Left forelimb (tissue), 1 donor: ENCODE data around the gene KLK5.
"Not testable (repeated sequence)": the region's sequence is repeated elsewhere in the genome, so short reads cannot be mapped to it uniquely, and the experiment has no call there.

Source experiments
- DNase-seq: peaks from one replicate; pipeline ENCODE4 v3.0.0-alpha.2; 2018; ENCODE audit warnings: low spot score

KLK5 gene

GRCh38 chr19:50921426-50922316 is 31.2 kb downstream of the KLK5 start:
- DNase-seq, result no peak

GRCh38 chr19:50916069-50916468 is 36.8 kb downstream of the KLK5 start:
- no peak for DNase-seq

- DNase-seq, result no peak
These were observed 39.8 kb downstream of the KLK5 start for GRCh38 chr19:50912727-50913716.

- no peak for DNase-seq
These were observed 40.7 kb downstream of the KLK5 start for GRCh38 chr19:50912102-50912599.

- DNase-seq, result no peak
These were observed 41.4 kb downstream of the KLK5 start, which contains the start of gene KLK4 for GRCh38 chr19:50911206-50912101. TSS of gene KLK4 (minus strand) at chr19:50911395. CDS start at chr19:50910738, 657 bp downstream.

- no peak for DNase-seq
These were observed 42.1 kb downstream of the KLK5 start for GRCh38 chr19:50910722-50911121.

GRCh38 chr19:50909240-50910070 is 43.4 kb downstream of the KLK5 start:
- DNase-seq, result no peak

- no peak for DNase-seq
These were observed 44.5 kb downstream of the KLK5 start for GRCh38 chr19:50908336-50908735.

GRCh38 chr19:50906217-50906616 is 46.6 kb downstream of the KLK5 start:
- no peak for DNase-seq

GRCh38 chr19:50902640-50903039 is 50.2 kb downstream of the KLK5 start:
- no peak for DNase-seq

GRCh38 chr19:50899569-50899968 is 53.3 kb downstream of the KLK5 start:
- no peak for DNase-seq

- no peak for DNase-seq
These were observed 54.8 kb downstream of the KLK5 start for GRCh38 chr19:50898018-50898417.

GRCh38 chr19:50897612-50898011 is 55.2 kb downstream of the KLK5 start:
- DNase-seq, result no peak

GRCh38 chr19:50897191-50897607 is 55.6 kb downstream of the KLK5 start:
- no peak for DNase-seq

GRCh38 chr19:50896591-50897190 is 56.1 kb downstream of the KLK5 start:
- no peak for DNase-seq

GRCh38 chr19:50896089-50896590 is 56.7 kb downstream of the KLK5 start:
- DNase-seq, result not testable (repeated sequence)

GRCh38 chr19:50894478-50895356 is 58.1 kb downstream of the KLK5 start:
- DNase-seq, result no peak
